GM06990 (cell line): ENCODE measurements around the gene KRT13.
"Not testable (repeated sequence)": the region's sequence is repeated elsewhere in the genome, so short reads cannot be mapped to it uniquely, and the experiment has no call there.

Experiments
- DNase-seq: peaks from one replicate; pipeline ENCODE4 v3.0.0-alpha.2; 2011; ENCODE audit not compliant: insufficient read length; ENCODE audit errors: extremely low read depth
- H3K27me3 ChIP-seq: replicated peaks from 2 replicates; pipeline ENCODE4 v1.6.0; 2011; ENCODE audit warnings: low read length; ENCODE audit not compliant: control insufficient read depth, insufficient read depth
- H3K36me3 ChIP-seq: 2 replicates; pipeline ENCODE4 v1.5.1; 2011; ENCODE audit warnings: low read length; ENCODE audit not compliant: control insufficient read depth, insufficient read depth
- H3K4me3 ChIP-seq: replicated peaks from 2 replicates; pipeline ENCODE4 v1.5.1; 2011; ENCODE audit warnings: low read depth, mild to moderate bottlenecking, control low read depth, low read length
- CTCF ChIP-seq: IDR thresholded peaks from 2 replicates; pipeline ENCODE4 v1.5.1; 2011; ENCODE audit warnings: low read length, control low read depth, mild to moderate bottlenecking, inconsistent platforms; ENCODE audit not compliant: insufficient read depth, poor library complexity, severe bottlenecking

The KRT13 gene

GRCh38 chr17:41545829-41546410, 40.5 kb upstream of the KRT13 start:
- H3K27me3 ChIP-seq = no peaks in the 10 kb centered on the region; the same call in none of the 2 replicates
- no peak for DNase-seq
- no peaks in the 10 kb centered on the region for H3K36me3 ChIP-seq
- no peak for TF ChIP-seq CTCF
- no peak overlapping the region for H3K4me3 ChIP-seq

GRCh38 chr17:41544935-41545334, 39.5 kb upstream of the KRT13 start:
- no peak for DNase-seq
- Histone ChIP-seq H3K4me3 (no peak overlapping the region), H3K36me3 (no peaks in the 10 kb centered on the region), H3K27me3 (no peaks in the 10 kb centered on the region; the same call in none of the 2 replicates)
- no peak for TF ChIP-seq CTCF

- Histone ChIP-seq H3K36me3 (no peaks in the 10 kb centered on the region), H3K27me3 (no peaks in the 10 kb centered on the region; the same call in none of the 2 replicates), H3K4me3 (no peak overlapping the region)
- no peak for TF ChIP-seq CTCF
- no peak for DNase-seq
Observed at GRCh38 chr17:41544491-41544892, 39.1 kb upstream of the KRT13 start.

- not testable (repeated sequence) for DNase-seq, H3K4me3 ChIP-seq, H3K27me3 ChIP-seq, H3K36me3 ChIP-seq
Observed at GRCh38 chr17:41542786-41543185, 37.4 kb upstream of the KRT13 start.

- no peak overlapping the region for H3K4me3 ChIP-seq
- no peak for TF ChIP-seq CTCF
- no peaks in the 10 kb centered on the region for H3K36me3 ChIP-seq
- H3K27me3 ChIP-seq = no peaks in the 10 kb centered on the region; the same call in none of the 2 replicates
- no peak for DNase-seq
Observed at GRCh38 chr17:41542357-41542756, 36.9 kb upstream of the KRT13 start.

GRCh38 chr17:41540921-41541625, 35.7 kb upstream of the KRT13 start:
- peaks cover 3% of the 10 kb centered on the region for H3K27me3 ChIP-seq
- H3K4me3 ChIP-seq = no peak overlapping the region
- TF ChIP-seq CTCF = no peak
- H3K36me3 ChIP-seq = no peaks in the 10 kb centered on the region
- no peak for DNase-seq
